SU-DHL-6 (cell line): ENCODE data around the gene MATN3.

Experiments used
- H2AFZ ChIP-seq: fragments of 200-600 bp; sonication (generic); 2 replicates; pipeline ENCODE4 v1.6.1; 2014; ENCODE audit warnings: low read depth, mild to moderate bottlenecking, moderate library complexity, mixed read lengths, antibody characterized with exemption, low read length; ENCODE audit not compliant: severe bottlenecking
- H3F3A ChIP-seq: fragments of 200-600 bp; shearing (Covaris generic); 2 replicates; pipeline ENCODE4 v1.6.0; 2016; ENCODE audit warnings: antibody characterized with exemption, mild to moderate bottlenecking; ENCODE audit not compliant: insufficient read depth
- H3K27ac ChIP-seq: fragments of 200-600 bp; sonication (generic); 2 replicates; pipeline ENCODE4 v1.5.1; 2016; ENCODE audit warnings: low read depth, mild to moderate bottlenecking, low read length, moderate library complexity, mixed read lengths
- H3K27me3 ChIP-seq: fragments of 200-600 bp; sonication (generic), shearing (Covaris generic); 2 replicates; pipeline ENCODE4 v1.6.0; 2014; ENCODE audit warnings: mild to moderate bottlenecking, low read length
- H3K36me3 ChIP-seq: fragments of 200-600 bp; sonication (generic); 2 replicates; pipeline ENCODE4 v1.6.1; 2014; ENCODE audit warnings: mild to moderate bottlenecking, low read length, mixed read lengths
- H3K4me2 ChIP-seq: fragments of 300-600, 200-600 bp; shearing (Covaris generic), sonication (generic); 2 replicates; pipeline ENCODE4 v1.6.0; 2014; ENCODE audit warnings: low read length, low read depth, mild to moderate bottlenecking; ENCODE audit not compliant: poor library complexity, severe bottlenecking
- H3K4me3 ChIP-seq: fragments of 200-600 bp; sonication (generic); 2 replicates; pipeline ENCODE4 v1.5.1; 2014; ENCODE audit warnings: antibody characterized with exemption, low read length, mild to moderate bottlenecking, mixed read lengths; ENCODE audit not compliant: insufficient read depth, poor library complexity, severe bottlenecking
- H3K79me2 ChIP-seq: fragments of 200-600 bp; sonication (generic); 2 replicates; pipeline ENCODE4 v1.6.1; 2014; ENCODE audit warnings: mild to moderate bottlenecking, low read length, moderate library complexity; ENCODE audit not compliant: insufficient read depth
- H3K9ac ChIP-seq: fragments of 200-600 bp; sonication (generic); 2 replicates; pipeline ENCODE4 v1.7.0; 2014; ENCODE audit warnings: mild to moderate bottlenecking, low read length
- H3K9me2 ChIP-seq: fragments of 200-600 bp; sonication (generic); replicated peaks from 2 replicates; pipeline ENCODE4 v1.6.1; 2014; ENCODE audit warnings: low read length; ENCODE audit not compliant: insufficient read depth
- H3K9me3 ChIP-seq: fragments of 200-600 bp; sonication (generic); 2 replicates; pipeline ENCODE4 v1.6.1; 2014; ENCODE audit warnings: low read length, mixed read lengths; ENCODE audit not compliant: insufficient read depth
- H4K20me1 ChIP-seq: fragments of 200-600 bp; sonication (generic); 2 replicates; pipeline ENCODE4 v1.6.1; 2014; ENCODE audit warnings: low read depth, mild to moderate bottlenecking, antibody characterized with exemption, low read length, moderate library complexity, mixed read lengths
- EZH2phosphoT487 ChIP-seq: fragments of 200-600 bp; sonication (generic), shearing (Covaris generic); conservative IDR thresholded peaks from 2 replicates; pipeline ENCODE4 v1.6.1; 2018; ENCODE audit warnings: mild to moderate bottlenecking, antibody characterized with exemption, low read length, moderate library complexity, mixed read lengths
- TF ChIP-seq, protein P1 (sequence below): fragments of 200-600 bp; sonication (generic); IDR thresholded peaks from one replicate; pipeline ENCODE4 v1.5.1; 2017; ENCODE audit warnings: antibody characterized with exemption, mild to moderate bottlenecking, low read length, moderate library complexity; ENCODE audit not compliant: insufficient read depth, poor library complexity, severe bottlenecking

MATN3 gene

DNA sequence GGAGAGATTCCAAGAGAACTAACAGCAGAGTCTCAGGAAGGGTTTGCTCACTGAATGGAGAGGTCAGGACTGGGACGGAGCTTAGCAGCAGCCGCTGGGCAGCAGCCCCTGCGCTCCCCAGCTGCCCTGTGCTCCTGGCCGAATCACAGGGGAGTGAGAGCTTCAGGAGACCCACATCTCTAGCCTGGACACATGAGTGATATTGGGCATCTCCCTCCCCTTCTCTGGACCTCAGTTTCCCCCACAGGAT, 511 bp downstream of the MATN3 start:
- TF ChIP-seq EZH2phosphoT487: no peak
- TF ChIP-seq, protein P1, sequence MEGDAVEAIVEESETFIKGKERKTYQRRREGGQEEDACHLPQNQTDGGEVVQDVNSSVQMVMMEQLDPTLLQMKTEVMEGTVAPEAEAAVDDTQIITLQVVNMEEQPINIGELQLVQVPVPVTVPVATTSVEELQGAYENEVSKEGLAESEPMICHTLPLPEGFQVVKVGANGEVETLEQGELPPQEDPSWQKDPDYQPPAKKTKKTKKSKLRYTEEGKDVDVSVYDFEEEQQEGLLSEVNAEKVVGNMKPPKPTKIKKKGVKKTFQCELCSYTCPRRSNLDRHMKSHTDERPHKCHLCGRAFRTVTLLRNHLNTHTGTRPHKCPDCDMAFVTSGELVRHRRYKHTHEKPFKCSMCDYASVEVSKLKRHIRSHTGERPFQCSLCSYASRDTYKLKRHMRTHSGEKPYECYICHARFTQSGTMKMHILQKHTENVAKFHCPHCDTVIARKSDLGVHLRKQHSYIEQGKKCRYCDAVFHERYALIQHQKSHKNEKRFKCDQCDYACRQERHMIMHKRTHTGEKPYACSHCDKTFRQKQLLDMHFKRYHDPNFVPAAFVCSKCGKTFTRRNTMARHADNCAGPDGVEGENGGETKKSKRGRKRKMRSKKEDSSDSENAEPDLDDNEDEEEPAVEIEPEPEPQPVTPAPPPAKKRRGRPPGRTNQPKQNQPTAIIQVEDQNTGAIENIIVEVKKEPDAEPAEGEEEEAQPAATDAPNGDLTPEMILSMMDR: no peak
- Histone ChIP-seq H3K27me3 (no peaks in the 10 kb centered on the region), H3K27ac (no peak overlapping the region), H3K9ac (no peak overlapping the region), H3K9me2 (no peaks in the 10 kb centered on the region), H3K9me3 (no peaks in the 10 kb centered on the region), H4K20me1 (no peaks in the 10 kb centered on the region), H3K36me3 (no peaks in the 10 kb centered on the region), H2AFZ (no peak overlapping the region), H3K4me2 (no peak overlapping the region), H3K4me3 (no peak overlapping the region), H3K79me2 (no peaks in the 10 kb centered on the region), H3F3A (no peaks in the 10 kb centered on the region)

DNA sequence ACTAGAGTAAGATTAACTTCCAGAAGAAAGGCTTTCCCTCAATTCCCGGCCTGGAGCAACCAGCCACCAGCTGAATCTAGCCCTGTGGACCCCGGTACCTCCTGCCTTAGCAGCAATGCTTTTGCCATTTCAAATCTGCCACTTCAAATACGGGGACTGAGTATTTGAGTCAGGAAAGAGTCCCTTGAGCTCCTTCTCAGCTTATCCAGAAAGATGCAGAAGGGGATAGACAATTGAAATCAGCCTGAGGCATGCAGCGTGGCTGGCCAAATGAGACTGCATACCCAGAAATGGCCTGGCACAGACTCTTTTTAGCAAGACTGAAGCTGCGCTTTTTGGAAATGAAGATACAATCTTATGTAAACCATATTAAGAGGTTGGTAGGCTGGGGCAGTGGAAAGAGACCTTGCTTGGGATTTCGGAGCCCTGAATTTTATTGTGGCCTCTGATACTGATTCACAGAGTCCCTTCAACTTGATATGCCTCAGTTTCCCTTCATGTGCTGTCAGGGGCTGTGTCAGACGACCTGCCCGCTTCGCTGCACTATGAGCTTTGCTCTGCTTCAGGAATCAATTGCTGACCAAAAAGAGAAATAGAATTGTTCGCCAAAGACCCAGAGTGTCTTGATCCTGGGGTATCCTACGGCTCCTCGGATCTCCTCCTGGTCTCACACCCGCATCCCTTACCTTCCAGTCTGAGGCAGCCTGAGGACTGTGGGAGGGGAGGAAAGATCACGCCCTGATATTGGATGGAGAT, 1.0 kb downstream of the MATN3 start:
- Histone ChIP-seq H3K9me2 (no peaks in the 10 kb centered on the region), H3K4me2 (no peak overlapping the region), H3K9ac (no peak overlapping the region), H4K20me1 (no peaks in the 10 kb centered on the region), H3K79me2 (no peaks in the 10 kb centered on the region), H3K4me3 (no peak overlapping the region), H3K27me3 (no peaks in the 10 kb centered on the region), H3K27ac (no peak overlapping the region), H3F3A (no peaks in the 10 kb centered on the region), H3K36me3 (no peaks in the 10 kb centered on the region), H2AFZ (no peak overlapping the region), H3K9me3 (no peaks in the 10 kb centered on the region)
- TF ChIP-seq EZH2phosphoT487: no peak
- TF ChIP-seq, protein P1: no peak

DNA sequence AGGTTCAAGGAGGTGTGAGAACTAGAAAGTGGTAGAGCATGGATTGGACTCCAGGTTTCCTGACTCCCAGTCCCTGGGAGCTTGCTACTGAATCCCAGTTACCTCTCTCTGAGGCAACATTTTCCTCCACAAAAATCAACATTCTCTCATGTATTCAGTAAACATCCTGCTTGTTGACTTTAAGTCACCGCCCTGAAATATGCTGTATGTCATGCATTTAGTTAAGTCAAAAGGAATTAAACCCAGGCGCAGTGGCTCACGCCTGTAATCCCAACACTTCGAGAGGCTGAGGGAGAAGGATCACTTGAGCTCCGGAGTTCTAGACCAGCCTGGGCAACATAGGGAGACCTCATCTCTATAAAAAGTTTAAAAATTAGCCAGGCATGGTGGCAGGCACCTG, 3.8 kb downstream of the MATN3 start:
- Histone ChIP-seq H3K79me2 (no peaks in the 10 kb centered on the region), H3K27ac (no peak overlapping the region), H3K9me2 (no peaks in the 10 kb centered on the region), H3K36me3 (no peaks in the 10 kb centered on the region), H3K4me2 (no peak overlapping the region), H4K20me1 (no peaks in the 10 kb centered on the region), H3K27me3 (no peaks in the 10 kb centered on the region), H3K9me3 (no peaks in the 10 kb centered on the region), H3F3A (no peaks in the 10 kb centered on the region), H3K9ac (no peak overlapping the region), H2AFZ (no peak overlapping the region), H3K4me3 (no peak overlapping the region)
- no peak for TF ChIP-seq EZH2phosphoT487
- TF ChIP-seq, protein P1: no peak
